Upper lobe of right lung (tissue), 1 donor: ENCODE data around the gene SEMA4C. TPM values are rescaled to one million over a fixed set of nuclear protein-coding genes. Genes with fewer than 3 reads are reported as not detected.

Source experiments
- ATAC-seq: fragments of 200-7000 bp; cut with Tn5 transposase; one replicate; pipeline ENCODE4 v1.9.1; 2020; ENCODE audit warnings: mild to moderate bottlenecking, moderate library complexity
- DNase-seq: peaks from one replicate; pipeline ENCODE4 v3.0.0-alpha.2; 2020
- H3K27ac ChIP-seq: fragments of 200-600 bp; one replicate; pipeline ENCODE4 v1.8.0; 2022
- H3K27me3 ChIP-seq: fragments of 200-600 bp; one replicate; pipeline ENCODE4 v1.8.0; 2022; ENCODE audit warnings: mild to moderate bottlenecking
- H3K36me3 ChIP-seq: fragments of 200-600 bp; one replicate; pipeline ENCODE4 v1.8.0; 2022
- H3K4me1 ChIP-seq: fragments of 200-600 bp; one replicate; pipeline ENCODE4 v1.8.0; 2022
- H3K4me3 ChIP-seq: fragments of 200-600 bp; one replicate; pipeline ENCODE4 v1.8.0; 2022; ENCODE audit warnings: mild to moderate bottlenecking
- H3K9me3 ChIP-seq: fragments of 200-600 bp; one replicate; pipeline ENCODE4 v1.8.0; 2022
- intact Hi-C: fragments of 100-400 bp; cut with DNase I; formaldehyde crosslinking; loops from one replicate; pipeline ENCODE4 v1.11.0; 2022
- total RNA-seq: library from RNA; stranded (reverse); fragmentation: NEBNext Ultra II Directional; extraction: Animal tissue kit (Norgen Biotek cat#: 25700); gene quantifications from one replicate; pipeline ENCODE4 v1.2.1, GENCODE V29; 2021
- TF ChIP-seq, protein P1 (sequence below): fragments of 200-600 bp; IDR thresholded peaks from one replicate; pipeline ENCODE4 v1.8.0; 2022; ENCODE audit warnings: antibody characterized with exemption
- donor health status: DM: no; HTN: yes; CAD: no; lungs with severe emphysema.

Gene SEMA4C
- total RNA-seq, 1 donor from 2014 or later = 37.7 TPM

DNA sequence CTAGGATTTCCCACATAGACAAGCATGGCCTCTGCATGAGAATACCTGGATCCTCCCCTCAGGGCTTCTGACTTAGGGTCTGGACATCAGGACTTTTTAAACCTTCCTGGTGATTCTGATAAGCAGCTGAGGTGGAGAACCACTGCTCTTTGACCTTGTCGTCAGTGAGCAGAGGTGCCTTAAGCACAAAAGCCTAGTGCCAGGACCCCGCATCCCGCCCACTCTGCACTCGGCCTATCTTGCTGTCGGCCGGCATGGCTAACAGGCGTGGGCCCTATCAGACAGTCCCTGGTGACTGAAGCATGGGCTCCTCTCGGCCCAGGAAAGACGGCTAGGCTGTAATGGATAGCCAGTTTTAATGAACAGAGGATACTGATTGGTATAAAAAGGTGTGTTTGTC lies 32.3 kb downstream of the SEMA4C start:
- no peak for ATAC-seq
- Histone ChIP-seq H3K27me3 (no peaks in the 10 kb centered on the region), H3K27ac (no peak overlapping the region), H3K4me3 (no peak overlapping the region), H3K4me1 (peaks cover 17% of the 10 kb centered on the region), H3K36me3 (peaks cover 30% of the 10 kb centered on the region), H3K9me3 (no peaks in the 10 kb centered on the region)
- no peak for DNase-seq
- intact Hi-C loops = no loop called here
- TF ChIP-seq, protein P1, sequence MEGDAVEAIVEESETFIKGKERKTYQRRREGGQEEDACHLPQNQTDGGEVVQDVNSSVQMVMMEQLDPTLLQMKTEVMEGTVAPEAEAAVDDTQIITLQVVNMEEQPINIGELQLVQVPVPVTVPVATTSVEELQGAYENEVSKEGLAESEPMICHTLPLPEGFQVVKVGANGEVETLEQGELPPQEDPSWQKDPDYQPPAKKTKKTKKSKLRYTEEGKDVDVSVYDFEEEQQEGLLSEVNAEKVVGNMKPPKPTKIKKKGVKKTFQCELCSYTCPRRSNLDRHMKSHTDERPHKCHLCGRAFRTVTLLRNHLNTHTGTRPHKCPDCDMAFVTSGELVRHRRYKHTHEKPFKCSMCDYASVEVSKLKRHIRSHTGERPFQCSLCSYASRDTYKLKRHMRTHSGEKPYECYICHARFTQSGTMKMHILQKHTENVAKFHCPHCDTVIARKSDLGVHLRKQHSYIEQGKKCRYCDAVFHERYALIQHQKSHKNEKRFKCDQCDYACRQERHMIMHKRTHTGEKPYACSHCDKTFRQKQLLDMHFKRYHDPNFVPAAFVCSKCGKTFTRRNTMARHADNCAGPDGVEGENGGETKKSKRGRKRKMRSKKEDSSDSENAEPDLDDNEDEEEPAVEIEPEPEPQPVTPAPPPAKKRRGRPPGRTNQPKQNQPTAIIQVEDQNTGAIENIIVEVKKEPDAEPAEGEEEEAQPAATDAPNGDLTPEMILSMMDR = no peak

DNA sequence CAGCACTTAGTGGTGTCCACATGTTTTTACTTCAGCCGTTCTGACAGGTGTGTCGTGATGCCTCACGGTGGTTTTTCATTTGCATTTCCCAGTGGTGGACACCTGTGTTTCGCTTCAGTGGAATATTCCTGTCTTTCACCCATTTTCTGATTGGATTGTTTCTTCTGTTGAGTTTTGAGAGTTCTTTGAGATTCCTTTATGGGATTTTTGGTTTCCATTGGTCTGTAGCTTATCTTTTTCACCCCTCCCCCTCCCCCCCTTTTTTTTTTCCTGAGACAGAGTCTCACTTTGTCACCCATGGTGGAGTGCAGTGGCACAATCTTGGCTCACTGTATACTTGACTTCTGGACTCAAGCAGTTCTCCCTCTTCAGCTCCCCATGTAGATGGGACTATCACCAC lies 34.0 kb downstream of the SEMA4C start:
- intact Hi-C loops = no loop called here
- DNase-seq = no peak
- Histone ChIP-seq H3K4me3 (no peak overlapping the region), H3K36me3 (peaks cover 48% of the 10 kb centered on the region), H3K27ac (no peak overlapping the region), H3K27me3 (no peaks in the 10 kb centered on the region), H3K4me1 (peaks cover 20% of the 10 kb centered on the region), H3K9me3 (no peaks in the 10 kb centered on the region)
- TF ChIP-seq, protein P1 = no peak
- no peak for ATAC-seq

DNA sequence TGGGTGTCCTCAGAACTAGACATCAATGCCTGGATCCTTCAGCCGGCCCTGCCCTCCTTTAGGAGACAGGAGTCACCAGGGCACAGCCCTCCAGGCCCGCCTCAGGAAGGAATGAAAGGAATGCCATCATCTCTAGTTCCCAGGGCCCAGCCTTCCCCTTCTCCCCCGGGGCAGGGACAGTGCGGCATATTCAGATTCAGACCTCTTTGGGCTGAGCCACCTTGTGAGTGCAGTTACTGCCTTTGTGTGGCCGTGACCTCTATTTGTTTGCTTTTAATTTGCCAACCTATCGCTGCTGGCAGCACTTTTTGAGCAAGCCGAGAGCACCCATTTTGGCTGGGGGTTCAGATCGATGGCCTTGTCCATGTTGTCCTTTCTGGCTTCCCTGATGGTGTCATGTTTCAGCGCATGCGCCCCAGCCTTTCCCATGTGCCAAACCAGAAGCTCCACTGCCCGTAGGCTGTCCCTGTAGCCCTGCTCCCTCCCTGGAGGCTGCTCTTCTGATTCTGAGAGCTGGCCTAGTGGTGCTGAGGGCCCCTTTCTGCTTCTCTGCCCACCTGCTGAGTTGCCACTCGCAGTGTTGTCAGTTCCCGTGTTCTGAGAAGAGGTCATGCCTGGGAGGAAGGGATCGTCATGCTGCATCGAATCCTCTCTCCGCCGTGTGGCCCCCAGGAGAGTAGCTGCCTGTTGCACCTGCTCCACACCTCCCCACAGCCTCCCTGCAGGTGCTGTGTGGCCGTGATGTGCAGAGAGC lies 36.9 kb downstream of the SEMA4C start:
- Histone ChIP-seq H3K4me3 (no peak overlapping the region), H3K27me3 (no peaks in the 10 kb centered on the region), H3K27ac (no peak overlapping the region), H3K36me3 (peaks cover 75% of the 10 kb centered on the region), H3K4me1 (peaks cover 10% of the 10 kb centered on the region), H3K9me3 (no peaks in the 10 kb centered on the region)
- TF ChIP-seq, protein P1 = no peak
- DNase-seq (peak; percentile 82), ATAC-seq (peak; percentile 78)
- intact Hi-C loops = no loop called here

DNA sequence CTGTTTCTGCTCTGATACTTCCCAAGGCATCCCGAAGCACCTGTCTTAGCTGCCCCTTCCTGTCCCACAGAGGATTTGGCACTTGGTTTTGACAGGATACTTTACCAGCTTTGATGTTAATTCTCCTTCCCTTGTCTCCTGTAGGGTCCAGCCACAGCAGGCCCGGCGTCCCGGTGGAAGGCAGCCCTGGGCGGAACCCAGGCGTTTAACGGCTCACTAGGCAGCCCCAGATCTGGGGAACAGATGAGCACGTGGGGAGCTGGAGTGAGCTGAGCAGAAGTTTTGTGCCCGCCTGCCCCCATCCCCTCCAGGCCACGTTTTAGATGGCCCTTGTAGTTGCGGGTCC lies 37.5 kb downstream of the SEMA4C start:
- H3K27ac ChIP-seq = no peak overlapping the region
- H3K4me1 ChIP-seq = peaks cover 10% of the 10 kb centered on the region
- H3K9me3 ChIP-seq = no peaks in the 10 kb centered on the region
- ATAC-seq = no peak
- H3K36me3 ChIP-seq = peaks cover 77% of the 10 kb centered on the region
- no peak for DNase-seq
- TF ChIP-seq, protein P1 = no peak
- H3K27me3 ChIP-seq = no peaks in the 10 kb centered on the region
- no peak overlapping the region for H3K4me3 ChIP-seq
- intact Hi-C loops = no loop called here

DNA sequence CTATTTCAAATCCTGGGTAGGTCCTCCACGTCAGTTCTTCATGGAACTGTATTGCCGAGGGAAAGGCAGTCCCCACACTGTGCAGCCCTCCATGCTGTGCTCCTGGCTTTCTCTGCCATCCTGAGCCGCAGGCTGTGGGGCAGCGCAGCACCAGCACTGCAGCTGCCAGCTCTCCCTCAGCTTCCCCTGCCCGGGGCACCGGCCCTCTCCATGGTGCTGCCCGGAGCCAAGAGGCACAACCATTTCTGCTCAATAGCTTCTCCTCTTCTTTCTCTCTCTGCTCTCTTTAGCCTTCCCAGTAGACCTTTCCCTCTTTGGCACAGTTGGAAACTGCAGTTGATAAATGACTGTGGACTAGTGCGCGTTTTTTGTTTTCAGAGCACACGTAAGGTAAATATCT lies 38.2 kb downstream of the SEMA4C start:
- H3K27me3 ChIP-seq = no peaks in the 10 kb centered on the region
- no peak for DNase-seq
- peaks cover 10% of the 10 kb centered on the region for H3K4me1 ChIP-seq
- ATAC-seq = peak; percentile 46
- H3K9me3 ChIP-seq = no peaks in the 10 kb centered on the region
- H3K4me3 ChIP-seq = no peak overlapping the region
- TF ChIP-seq, protein P1 = no peak
- H3K36me3 ChIP-seq = peaks cover 84% of the 10 kb centered on the region
- intact Hi-C loops = no loop called here
- H3K27ac ChIP-seq = no peak overlapping the region
